Stimulated activated CD4-positive, alpha-beta T cell treated with anti-CD3 and anti-CD28 coated beads, Interleukin-1b, Interleukin-23, amount 100 ng/mL, for 24 hours (primary cell): ENCODE measurements around the gene TAC3.
"Not testable (repeated sequence)": the region's sequence is repeated elsewhere in the genome, so short reads cannot be mapped to it uniquely, and the experiment has no call there.

Experiments
- DNase-seq, 4 experiments: peaks; one replicate each; pipeline ENCODE4 v3.0.0-alpha.2; 2020; ENCODE audit warnings: low read depth in 4 of 4, low spot score in 1 of 4

TAC3 gene

DNA sequence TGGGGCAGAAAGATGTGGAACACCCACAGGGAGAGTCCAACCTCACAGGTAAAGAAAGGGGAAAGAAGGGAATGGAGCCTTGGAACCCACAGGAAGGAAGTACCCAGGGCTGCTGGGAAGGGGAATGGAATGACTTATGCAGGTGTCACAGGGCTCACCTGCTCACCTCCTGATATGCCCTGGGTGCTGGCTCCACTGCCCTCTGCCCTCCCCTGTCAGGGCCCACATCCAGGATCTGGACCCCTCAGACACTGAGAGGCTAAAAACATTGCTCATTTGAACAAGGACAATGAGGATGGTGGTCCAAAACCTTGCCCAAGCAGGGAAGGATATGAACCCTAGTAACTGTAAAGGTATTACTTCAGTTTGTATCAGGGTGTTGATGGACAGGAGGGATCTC is 29.3 kb downstream of the TAC3 start:
- no peak for DNase-seq

DNA sequence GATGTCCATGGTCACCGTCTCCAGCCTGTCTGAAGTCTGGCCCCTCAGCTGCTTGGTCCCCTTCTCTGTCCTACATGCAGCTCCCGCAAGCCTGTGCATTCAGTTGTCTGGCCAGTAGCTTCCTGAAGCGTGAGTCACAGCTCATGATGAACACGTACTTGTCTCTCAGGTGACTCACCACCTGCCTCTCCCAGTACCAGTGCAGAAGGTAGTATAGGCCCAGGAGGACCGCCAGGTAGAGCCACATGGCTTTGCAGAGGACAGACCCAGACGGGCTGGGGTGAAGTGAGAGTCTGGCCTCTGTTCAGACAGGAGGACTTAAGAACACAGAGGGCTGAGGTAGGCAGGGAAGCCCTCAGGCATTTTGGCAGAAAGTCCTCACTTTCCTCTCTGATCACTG is 30.6 kb downstream of the TAC3 start:
- not testable (repeated sequence) for DNase-seq

DNA sequence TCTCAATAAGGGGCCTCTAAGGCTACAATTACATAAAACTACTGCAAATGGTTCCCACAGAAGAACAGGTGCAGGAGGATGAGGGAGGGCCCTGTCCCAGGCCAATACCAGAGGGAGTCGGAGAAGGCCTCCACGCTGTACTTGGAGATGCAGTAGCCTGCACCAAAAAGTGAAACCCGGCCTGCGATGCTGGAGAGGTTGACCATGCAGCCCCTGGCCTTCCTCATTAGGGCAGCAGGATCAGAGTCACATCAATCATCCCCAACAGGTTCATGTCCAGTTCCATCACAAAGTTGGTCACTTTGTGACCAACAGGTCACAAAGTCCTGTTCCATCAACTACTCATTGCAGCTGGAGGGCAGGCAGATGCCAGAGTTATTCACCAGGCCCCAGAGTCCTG is 32.9 kb downstream of the TAC3 start:
- DNase-seq = no peak

DNA sequence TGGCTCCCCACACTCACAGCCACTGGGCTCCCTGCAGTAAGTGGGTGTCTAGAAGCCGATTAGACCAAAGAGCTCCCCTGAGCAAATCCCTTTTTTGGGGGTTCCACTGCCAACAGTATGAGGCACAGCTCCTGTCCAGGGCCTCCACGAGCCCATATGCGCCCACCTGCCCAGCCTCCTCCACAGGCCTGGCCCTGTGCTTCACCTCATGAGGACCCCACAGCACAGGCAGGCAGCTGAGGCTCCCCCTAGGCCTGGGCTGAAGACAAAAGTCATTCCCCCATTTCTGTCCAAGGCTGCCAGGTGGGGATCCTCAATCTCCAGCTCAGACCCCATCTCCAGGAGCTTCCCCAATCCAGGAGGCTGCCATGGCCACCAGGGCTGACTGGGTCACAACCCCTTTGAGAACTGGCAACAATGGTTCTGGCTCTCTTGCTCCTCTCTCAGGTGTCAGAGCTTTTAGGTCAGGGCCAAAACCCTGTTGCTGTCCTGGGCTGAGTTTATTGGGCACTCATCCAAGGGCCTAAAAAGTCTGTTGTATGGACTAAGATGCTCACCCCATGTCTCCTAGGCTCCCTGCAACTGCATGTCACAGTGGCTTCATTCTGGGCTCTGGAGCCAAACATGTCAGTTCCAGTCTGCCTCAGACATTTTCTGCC is 33.6 kb downstream of the TAC3 start:
- not testable (repeated sequence) for DNase-seq

DNA sequence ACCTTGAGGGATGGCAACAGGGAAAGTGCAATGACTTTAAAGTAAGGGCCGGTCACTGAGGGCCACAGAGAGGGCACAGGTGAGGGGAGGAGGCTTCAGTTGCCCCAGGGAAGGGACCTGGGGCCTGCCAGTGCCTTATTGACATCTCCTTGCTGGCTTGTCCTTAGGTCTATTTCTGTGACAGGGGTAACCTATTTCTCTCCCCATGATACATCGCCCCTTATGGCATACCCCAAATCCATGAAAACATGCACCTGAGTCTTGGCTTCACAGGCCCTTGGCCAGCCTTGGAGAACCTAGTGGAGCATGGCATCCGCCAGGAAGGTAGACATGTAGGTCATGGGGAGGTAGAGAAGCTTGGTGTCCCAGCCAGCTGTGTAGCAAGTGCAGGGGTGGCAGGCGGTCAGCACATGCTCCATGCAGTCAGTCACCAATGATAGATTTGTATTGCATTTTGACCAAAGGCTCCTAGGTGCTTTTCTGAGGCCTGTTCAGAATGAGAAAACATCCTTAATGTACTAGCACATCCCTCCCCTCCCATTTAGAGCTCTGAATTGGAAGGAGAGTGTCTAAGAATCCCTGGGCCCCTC is 35.3 kb downstream of the TAC3 start:
- no peak for DNase-seq

DNA sequence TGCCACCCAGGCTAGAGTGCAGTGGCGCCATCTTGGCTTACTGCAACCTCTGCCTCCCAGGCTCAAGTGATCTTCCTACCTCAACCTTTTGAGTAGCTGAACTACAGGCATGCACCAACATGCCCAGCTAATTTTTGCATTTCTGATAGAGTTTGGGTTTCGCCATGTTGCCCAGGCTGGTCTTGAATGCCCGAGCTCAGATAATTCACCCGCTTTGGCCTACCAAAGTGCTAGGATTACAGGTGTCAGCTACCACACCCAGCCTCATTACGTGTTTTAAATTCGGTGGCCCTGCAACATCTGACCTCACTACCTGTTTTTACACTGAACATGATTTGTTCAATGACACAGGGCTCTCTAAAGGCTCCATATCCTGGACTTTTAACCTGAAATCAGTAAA is 36.1 kb downstream of the TAC3 start:
- no peak for DNase-seq

DNA sequence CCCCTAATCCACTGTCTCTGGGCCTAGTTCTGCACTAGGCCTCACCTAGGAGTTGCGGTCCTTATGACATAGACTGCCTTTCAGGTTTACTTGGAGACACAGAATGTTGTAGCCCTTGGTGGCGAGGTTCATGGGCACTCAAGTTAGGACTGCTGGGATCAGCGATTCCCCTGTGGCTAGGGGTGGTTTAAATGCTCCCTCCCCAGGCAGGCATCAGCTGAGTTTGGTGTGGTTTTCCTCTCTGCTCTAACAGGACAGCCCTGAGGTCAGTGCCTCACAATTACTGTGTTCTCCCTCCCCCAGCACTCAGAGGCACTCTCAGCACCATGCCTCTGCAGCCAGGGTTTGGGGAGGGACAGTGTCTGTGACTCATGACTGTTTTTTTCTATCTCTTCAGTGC is 36.7 kb downstream of the TAC3 start:
- DNase-seq = no peak

DNA sequence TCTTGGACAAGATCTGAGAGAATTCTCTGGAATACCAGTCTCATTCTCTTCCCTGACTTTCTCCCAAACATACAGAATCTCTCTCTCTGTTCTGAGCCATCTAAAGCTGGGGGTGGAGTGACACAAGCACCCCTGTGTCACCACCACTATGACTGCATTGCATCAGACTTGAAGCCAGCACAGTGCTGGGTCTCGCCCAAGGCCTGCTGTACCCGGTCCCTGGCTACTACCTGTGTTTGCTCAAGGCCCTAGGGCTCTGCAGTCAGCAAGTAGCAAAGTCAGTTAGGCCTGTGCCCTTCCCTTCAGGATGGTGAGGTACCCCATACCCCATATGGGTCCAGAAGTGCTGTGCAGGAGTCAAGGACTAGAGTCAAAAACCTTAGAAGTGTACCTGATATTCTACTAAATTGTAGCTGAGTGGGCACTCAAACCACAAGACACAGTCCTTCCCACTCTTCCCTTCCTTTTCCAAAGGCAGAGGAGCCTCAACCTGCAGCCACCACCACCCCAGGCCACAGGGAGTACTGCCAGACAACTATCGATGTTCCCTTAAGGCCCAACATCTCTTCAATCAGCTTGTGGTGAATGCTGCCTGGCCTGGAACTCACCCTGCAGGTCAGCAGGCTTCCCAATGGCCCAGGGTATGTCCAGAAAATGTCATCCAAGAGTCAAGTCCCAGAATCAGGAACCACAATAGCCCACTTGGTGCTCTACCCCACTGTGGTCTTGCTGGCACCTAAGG is 37.8 kb downstream of the TAC3 start:
- DNase-seq = no peak

DNA sequence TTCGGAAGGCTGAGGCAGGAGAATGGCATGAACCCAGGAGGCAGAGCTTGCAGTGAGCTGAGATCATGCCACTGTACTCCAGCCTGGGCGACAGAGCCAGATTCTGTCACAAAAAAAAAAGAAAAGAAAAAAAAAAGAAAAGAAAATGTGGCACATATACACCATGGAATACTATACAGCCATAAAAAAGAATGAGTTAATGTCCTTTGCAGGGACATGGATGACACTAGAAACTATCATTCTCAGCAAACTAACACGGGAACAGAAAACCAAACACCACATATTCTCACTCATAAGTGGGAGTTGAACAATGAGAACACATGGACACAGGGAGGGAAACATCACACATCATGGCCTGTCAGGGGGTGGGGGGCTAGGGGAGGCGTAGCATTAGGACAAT is 39.0 kb downstream of the TAC3 start:
- DNase-seq = not testable (repeated sequence)

DNA sequence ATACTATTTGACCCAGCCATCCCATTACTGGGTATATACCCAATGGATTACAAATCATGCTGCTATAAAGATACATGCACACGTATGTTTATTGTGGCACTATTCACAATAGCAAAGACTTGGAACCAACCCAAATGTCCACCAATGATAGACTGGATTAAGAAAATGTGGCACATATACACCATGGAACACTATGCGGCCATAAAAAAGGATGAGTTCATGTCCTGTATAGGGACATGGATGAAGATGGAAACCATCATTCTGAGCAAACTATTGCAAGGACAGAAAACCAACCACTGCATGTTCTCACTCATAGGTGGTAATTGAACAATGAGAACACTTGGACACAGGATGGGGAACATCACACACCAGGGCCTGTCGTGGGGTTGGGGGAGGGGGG is 42.1 kb downstream of the TAC3 start:
- not testable (repeated sequence) for DNase-seq

DNA sequence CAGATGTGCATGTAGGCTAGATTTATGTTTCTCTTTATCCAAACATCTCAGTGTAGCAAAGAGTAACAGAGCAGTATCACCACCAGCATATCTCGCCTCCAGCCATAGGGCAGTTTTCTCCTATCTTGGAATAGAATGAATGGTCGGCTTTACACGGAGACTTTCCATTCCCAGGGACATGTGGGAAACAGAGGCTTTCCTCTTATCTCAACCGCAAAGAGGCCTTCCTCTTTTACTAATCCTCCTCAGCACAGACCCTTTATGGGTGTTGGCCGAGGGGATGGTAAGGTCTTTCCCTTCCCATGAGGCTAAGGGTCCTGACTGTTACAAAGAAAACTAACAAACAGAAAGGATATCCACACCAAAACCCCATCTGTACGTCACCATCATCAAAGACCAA is 47.4 kb downstream of the TAC3 start:
- DNase-seq = not testable (repeated sequence)

DNA sequence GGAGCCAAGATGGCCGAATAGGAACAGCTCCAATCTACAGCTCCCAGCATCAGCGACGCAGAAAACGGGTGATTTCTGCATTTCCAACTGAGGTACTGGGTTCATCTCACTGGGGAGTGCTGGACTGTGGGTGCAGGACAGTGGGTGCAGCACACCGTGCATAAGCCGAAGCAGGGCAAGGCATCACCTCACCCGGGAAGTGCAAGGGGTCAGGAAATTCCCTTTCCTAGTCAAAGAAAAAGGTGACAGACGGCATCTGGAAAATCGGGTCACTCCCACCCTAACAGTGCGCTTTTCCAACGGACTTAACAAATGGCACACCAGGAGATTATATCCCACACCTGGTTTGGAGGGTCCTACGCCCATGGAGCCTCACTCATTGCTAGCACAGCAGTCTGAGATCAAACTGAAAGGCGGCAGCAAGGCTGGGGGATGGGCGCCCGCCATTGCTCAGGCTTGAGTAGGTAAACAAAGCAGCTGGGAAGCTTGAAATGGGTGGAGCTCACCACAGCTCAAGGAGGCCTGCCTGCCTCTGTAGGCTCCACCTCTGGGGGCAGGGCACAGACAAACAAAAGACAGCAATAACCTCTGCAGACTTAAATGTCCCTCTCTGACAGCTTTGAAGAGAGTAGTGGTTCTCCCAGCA is 50.2 kb downstream of the TAC3 start:
- DNase-seq = not testable (repeated sequence)

DNA sequence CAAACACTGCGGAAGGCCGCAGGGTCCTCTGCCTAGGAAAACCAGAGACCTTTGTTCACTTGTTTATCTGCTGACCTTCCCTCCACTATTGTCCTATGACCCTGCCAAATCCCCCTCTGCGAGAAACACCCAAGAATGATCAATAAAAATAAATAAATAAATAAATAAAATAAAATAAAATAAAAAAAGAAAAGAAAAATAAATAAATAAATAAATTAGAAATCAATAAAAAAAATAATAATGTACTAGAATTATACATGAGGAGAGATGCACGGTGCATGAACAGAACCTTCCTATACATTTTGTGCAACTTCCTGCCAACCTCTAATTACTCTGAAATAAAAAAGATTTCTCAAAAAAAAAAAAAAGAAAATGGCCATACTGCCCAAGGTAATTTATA is 51.2 kb downstream of the TAC3 start:
- DNase-seq = not testable (repeated sequence)

DNA sequence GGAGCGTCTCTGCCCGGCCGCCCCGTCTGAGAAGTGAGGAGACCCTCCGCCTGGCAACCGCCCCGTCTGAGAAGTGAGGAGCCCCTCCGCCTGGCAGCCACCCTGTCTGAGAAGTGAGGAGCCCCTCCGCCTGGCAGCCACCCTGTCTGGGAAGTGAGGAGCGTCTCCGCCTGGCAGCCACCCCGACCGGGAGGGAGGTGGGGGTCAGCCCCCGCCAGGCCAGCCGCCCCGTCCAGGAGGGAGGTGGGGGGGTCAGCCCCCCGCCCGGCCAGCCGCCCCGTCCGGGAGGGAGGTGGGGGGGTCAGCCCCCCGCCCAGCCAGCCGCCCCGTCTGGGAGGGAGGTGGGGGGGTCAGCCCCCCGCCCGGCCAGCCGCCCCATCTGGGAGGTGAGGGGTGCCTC is 52.8 kb downstream of the TAC3 start:
- DNase-seq = not testable (repeated sequence)

DNA sequence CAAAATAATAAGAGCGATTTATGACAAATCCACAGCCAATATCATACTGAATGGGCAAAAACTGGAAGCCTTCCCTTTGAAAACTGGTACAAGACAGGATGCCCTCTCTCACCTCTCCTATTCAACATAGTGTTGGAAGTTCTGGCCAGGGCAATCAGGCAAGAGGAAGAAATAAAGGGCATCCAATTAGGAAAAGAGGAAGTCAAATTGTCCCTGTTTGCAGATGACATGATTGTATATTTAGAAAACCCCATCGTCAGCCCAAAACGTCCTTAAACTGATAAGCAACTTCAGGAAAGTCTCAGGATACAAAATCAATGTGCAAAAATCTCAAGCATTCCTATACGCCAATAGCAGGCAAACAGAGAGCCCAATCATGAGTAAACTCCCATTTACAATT is 54.1 kb downstream of the TAC3 start:
- not testable (repeated sequence) for DNase-seq
